NK-92 treated with Interleukin-12 subunit alpha and Interleukin-12 subunit beta, amount 100 ng/mL, for 24 hours (cell line): ENCODE data around the gene PCSK2.

Source experiments
- DNase-seq: peaks from one replicate; lab custom pipeline; 2025; lab: John Stamatoyannopoulos, UW

Gene PCSK2

GRCh38 chr20:17399303-17399985, 172.6 kb downstream of the PCSK2 start:
- no peak for DNase-seq

- DNase-seq: no peak
These were observed 176.6 kb downstream of the PCSK2 start for GRCh38 chr20:17403461-17403860.

- DNase-seq: no peak
These were observed 179.3 kb downstream of the PCSK2 start for GRCh38 chr20:17406051-17406590.

- no peak for DNase-seq
These were observed 180.7 kb downstream of the PCSK2 start for GRCh38 chr20:17407550-17407949.

GRCh38 chr20:17417225-17417624, 190.4 kb downstream of the PCSK2 start:
- no peak for DNase-seq

- no peak for DNase-seq
These were observed 191.9 kb downstream of the PCSK2 start for GRCh38 chr20:17418737-17419136.

DNA sequence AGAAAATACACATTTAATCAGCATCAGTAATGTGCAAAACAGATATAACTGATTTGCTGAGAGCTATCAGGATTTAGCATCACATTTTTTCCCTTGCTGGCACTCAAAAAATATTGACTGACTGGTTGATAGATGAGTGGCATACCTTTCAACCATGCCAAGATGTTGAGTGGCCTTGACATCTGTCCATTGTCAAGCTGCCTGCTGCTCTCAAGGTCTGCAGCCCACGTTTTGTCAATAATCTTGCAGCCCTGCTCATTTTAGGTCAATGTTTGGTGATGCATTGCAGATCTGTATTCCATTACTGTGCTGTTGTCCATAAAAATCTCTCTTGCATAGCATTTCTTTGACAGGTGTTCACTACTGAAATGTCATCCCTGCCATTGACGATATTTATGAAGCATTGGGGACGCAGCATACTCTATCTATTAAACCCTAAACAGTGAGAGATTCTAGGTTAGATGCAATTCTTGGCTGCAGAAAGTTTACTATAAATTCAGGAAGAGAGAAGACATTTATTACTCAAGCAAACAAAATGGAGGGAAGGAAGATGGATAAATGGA, 192.7 kb downstream of the PCSK2 start:
- no peak for DNase-seq

DNA sequence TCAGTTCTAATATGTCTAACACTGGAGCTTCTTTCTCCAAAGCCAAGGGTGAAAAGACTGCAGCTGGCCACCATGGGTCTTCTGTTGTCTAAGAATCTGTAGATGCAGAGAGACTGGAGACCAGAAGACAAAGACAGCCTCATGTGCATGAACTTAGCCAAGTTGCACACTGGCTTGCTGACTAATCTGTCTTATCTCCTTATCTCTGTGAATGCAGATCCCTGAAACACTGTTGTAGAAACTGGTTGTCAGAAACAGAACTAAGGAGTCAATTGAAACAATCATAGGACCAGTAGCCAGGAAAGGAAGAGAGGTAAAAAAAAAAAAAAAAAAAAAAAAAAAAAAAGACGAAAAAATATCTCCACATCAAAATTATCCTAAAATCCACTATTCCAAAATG, 194.7 kb downstream of the PCSK2 start:
- DNase-seq: no peak

GRCh38 chr20:17423782-17424181, 196.9 kb downstream of the PCSK2 start:
- DNase-seq: no peak

- no peak for DNase-seq
These were observed 200.8 kb downstream of the PCSK2 start for GRCh38 chr20:17427638-17428037.

- no peak for DNase-seq
These were observed 203.5 kb downstream of the PCSK2 start for GRCh38 chr20:17430125-17430950.

GRCh38 chr20:17431621-17432364, 205.0 kb downstream of the PCSK2 start:
- DNase-seq: peak; percentile 7

- DNase-seq: no peak
These were observed 209.8 kb downstream of the PCSK2 start for GRCh38 chr20:17436664-17437063.

DNA sequence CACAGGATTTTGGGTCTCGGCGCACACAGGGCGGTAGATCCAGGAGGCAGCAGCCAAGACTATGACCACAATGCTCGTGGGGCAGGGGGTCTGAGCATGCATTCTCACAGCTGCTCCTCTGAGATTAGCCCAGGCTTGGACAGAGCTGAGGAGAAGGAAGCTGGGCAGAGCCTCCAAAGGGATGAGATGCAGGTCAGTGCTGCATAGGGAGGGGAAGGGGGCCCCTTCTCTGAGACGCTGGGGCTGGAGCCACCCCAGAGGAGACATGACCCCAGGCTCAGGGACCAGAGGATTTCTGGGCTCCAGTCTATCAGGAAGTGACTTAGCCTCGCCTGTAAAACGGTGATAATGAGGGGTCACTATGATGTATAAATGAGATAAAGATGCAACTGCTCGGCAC, 210.4 kb downstream of the PCSK2 start:
- DNase-seq: no peak

DNA sequence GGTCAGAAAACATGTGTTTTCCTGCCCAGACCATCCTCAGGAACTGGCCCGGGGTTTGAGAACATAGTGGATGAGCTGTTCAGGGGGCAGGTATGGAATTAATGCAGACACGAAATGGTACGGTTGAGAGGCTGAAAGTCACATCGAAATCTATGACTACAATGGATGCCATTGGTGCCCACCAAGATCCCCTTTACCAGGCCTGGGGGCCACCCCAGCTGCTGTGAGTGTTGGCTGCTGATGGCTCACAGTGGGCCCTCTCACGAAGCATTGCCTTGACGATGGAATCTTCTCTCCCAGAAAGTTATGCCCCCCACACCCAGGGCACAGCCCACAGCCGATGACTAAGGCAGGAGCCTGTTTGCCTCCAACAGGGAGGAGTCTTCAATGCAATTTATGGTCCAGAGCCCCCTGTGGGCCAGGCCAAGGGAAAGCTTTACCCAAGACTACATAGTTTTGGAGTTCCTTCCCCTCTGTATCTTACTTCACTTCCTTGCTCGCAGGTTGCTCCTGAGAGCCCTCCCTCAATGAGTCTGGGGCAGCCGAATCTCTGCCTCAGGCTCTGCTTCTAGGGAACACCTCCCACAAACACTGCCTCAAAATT, 211.7 kb downstream of the PCSK2 start:
- DNase-seq: no peak

DNA sequence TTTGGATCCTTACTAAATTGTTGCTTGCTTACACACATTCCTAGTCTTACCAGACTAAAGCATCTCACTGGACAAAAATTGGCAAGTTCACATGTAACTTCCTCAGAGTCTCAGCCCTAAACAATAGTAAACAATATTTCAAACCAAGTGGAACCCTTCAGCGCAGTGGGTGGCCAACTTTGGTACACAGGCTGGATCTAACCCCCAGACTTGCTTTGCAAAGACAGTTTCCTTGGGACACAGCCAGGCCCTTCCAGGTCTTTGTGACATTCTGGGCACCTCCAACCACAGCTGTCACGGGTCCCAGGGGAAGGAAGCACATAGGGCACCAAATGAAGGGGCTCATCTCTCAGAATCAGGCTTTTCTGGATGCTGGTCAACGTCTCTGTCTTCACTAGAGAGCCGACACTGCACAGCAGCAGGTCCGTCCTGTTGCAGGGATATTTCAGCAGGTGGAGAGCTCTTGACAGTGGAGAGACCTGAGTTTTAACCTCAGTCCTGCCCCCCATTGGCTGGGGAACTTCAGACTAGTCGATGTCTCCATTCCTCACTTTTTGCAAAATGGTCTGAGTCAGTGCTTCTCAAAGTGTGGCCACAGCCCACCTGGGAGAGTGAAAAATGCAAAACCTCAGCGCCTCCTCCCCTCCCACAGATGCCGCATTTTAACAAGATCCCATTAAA, 212.9 kb downstream of the PCSK2 start:
- no peak for DNase-seq

DNA sequence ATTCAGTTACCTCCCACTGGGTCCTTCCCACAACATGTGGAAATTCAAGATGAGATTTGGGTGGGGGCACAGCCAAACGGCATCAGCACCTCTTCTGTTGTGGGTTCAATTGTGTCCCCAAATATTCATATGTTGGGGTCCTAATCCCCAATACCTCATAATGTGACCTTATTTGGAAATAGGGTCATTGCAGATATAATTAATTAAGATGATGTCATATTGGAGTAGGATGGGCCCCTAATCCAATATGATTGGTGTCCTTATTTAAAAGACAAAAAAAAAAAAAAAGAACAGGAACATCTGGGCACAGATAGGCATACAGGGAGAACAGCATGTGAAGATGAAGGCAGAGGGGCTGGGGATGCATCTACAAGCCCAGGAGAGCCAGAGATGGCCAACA, 214.9 kb downstream of the PCSK2 start:
- no peak for DNase-seq

- no peak for DNase-seq
These were observed 215.7 kb downstream of the PCSK2 start for GRCh38 chr20:17442588-17442987.

GRCh38 chr20:17443131-17443858, 216.5 kb downstream of the PCSK2 start:
- no peak for DNase-seq

DNA sequence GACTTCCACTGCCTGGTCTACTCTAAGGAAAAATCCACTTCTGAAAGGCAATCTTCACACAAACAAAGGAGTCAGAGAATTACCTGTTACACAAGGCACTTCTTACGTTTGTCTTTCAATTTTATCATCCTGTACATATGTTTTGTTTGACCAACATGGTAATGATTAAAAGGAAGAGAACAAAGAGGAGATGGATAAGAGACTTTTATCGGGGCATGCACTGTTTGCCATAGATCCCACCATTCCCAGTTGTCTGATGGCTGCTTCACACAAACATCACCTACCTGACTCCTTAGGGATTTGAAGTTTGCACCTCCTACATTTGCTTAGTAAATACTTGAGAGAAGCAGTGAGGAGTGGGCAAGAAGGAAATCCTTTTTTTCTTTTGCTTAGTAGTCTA, 217.3 kb downstream of the PCSK2 start:
- no peak for DNase-seq

DNA sequence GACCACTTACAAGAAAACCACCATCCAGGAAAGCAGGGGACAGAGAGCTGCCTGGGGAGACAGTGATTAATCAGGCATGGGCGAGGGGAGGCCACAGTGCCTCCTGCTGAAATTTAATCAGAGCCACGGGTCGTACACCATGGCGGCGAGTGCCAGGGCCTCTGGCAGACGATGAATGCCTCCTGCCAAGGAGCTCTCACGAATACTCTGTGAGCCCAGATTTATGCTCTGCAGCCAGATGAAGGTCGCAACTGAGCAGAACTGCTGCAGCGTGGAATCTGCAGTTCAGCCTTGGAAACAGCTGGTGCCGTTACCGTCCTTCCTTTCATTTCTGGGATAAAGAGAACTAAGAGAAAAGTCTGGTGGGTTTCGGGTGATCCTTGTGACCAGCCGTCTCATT, 218.7 kb downstream of the PCSK2 start:
- no peak for DNase-seq
